ENCODE results near the gene USP31. TPM values are rescaled to one million over a fixed set of nuclear protein-coding genes. Genes with fewer than 3 reads are reported as not detected.

USP31 gene
- total RNA-seq, 1 donor from 2014 or later: 13.4 TPM

DNA sequence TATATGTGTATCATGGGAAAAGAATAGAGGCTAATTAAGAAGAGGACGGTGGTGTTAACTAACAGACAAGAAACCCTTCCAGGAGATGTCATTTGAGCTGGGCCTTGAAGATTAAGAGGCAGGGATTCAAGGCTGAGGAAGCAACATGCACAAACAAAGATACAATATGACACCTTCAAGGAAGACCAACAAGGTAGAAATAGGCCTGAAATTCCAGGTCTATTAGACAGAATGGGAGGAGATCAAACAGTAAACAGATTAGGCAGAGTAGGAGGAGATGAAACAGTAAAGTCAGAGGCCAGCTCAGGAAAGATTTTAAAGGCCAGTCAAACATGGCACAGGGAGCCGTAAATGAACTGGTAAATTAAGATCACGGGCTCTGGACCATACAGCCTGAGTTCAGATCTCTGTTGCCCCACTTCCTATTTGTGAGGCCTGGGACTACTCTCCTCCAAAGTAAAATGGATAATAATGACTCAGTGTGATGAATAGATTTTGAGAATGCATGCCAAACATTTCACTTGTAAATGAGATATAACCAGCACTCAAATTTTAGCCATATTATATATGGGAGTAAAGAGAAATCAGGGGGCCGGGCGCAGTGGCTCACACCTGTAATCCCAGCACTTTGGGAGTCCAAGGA, 38.9 kb downstream of the USP31 start:
- H3K36me3 ChIP-seq (ENCODE audit: control insufficient read depth, insufficient read depth, low read length): peaks cover 5% of the 10 kb centered on the region
- FAIRE-seq (no peak), DNase-seq (ENCODE audit: low read depth) (peak; percentile 87)
- H3K4me3 ChIP-seq (ENCODE audit: low read depth, low read length): no peak overlapping the region
- no peaks in the 10 kb centered on the region for H3K27me3 ChIP-seq (ENCODE audit: control insufficient read depth, insufficient read depth, low read length)
- TF ChIP-seq CTCF (IDR thresholded peaks at IDR 0.05; ENCODE audit: insufficient read depth, low read length, severe bottlenecking): no peak

DNA sequence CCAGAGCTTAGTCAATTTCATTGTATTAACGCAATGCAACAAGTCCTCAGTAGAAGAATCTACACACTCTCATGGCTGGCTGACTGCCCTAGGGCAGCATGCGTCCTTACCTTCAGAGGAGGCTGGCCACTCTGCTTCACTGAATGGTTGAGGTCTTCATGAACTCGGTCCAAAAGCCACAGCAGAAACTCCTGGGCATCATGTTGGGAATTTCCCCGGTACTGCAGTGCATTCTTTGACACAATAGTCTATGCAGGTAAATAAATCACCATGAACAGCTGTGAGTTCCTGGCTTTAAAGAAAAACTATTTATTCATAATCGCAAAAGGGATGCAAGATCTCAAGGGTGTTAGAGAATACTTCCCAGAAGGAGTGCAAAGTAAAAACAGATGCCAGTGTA, 41.3 kb downstream of the USP31 start:
- DNase-seq (ENCODE audit: low read depth): peak; percentile 11
- no peak for TF ChIP-seq CTCF (IDR thresholded peaks at IDR 0.05; ENCODE audit: insufficient read depth, low read length, severe bottlenecking)
- Histone ChIP-seq H3K4me3 (ENCODE audit: low read depth, low read length) (no peak overlapping the region), H3K36me3 (ENCODE audit: control insufficient read depth, insufficient read depth, low read length) (peaks cover 9% of the 10 kb centered on the region), H3K27me3 (ENCODE audit: control insufficient read depth, insufficient read depth, low read length) (no peaks in the 10 kb centered on the region)
- FAIRE-seq: no peak

GRCh38 chr16:23107117-23107516, 42.1 kb downstream of the USP31 start:
- Histone ChIP-seq H3K27me3 (ENCODE audit: control insufficient read depth, insufficient read depth, low read length) (no peaks in the 10 kb centered on the region), H3K36me3 (ENCODE audit: control insufficient read depth, insufficient read depth, low read length) (peaks cover 9% of the 10 kb centered on the region), H3K4me3 (ENCODE audit: low read depth, low read length) (no peak overlapping the region)
- DNase-seq (ENCODE audit: low read depth) (no peak), FAIRE-seq (no peak)
- TF ChIP-seq CTCF (IDR thresholded peaks at IDR 0.05; ENCODE audit: insufficient read depth, low read length, severe bottlenecking): no peak

- no peak for DNase-seq (ENCODE audit: low read depth)
- TF ChIP-seq CTCF (IDR thresholded peaks at IDR 0.05; ENCODE audit: insufficient read depth, low read length, severe bottlenecking): no peak
- FAIRE-seq: no peak
- H3K36me3 ChIP-seq (ENCODE audit: control insufficient read depth, insufficient read depth, low read length): peaks cover 9% of the 10 kb centered on the region
- no peaks in the 10 kb centered on the region for H3K27me3 ChIP-seq (ENCODE audit: control insufficient read depth, insufficient read depth, low read length)
- no peak overlapping the region for H3K4me3 ChIP-seq (ENCODE audit: low read depth, low read length)
Observed at GRCh38 chr16:23105309-23105708, 43.9 kb downstream of the USP31 start.

- DNase-seq (ENCODE audit: low read depth) (peak; percentile 43), FAIRE-seq (no peak)
- no peaks in the 10 kb centered on the region for H3K27me3 ChIP-seq (ENCODE audit: control insufficient read depth, insufficient read depth, low read length)
- TF ChIP-seq CTCF (IDR thresholded peaks at IDR 0.05; ENCODE audit: insufficient read depth, low read length, severe bottlenecking): no peak
- H3K4me3 ChIP-seq (ENCODE audit: low read depth, low read length): no peak overlapping the region
- peaks cover 9% of the 10 kb centered on the region for H3K36me3 ChIP-seq (ENCODE audit: control insufficient read depth, insufficient read depth, low read length)
Observed at GRCh38 chr16:23104032-23104955, 45.0 kb downstream of the USP31 start.
